Measurements from ENCODE around the gene GPR146. TPM values are rescaled to one million over a fixed set of nuclear protein-coding genes. Genes with fewer than 3 reads are reported as not detected.

Gene GPR146
- polyA plus RNA-seq, 1 experiment, result 0.69 TPM

GRCh38 chr7:1108264-1108920 is 64.0 kb downstream of the GPR146 start:
- H3K4me3 ChIP-seq (ENCODE audit: low read depth, low read length), result no peak overlapping the region
- no peak for TF ChIP-seq CTCF (IDR thresholded peaks at IDR 0.05; ENCODE audit: low read depth, low read length)
- H3K27ac ChIP-seq (ENCODE audit: low read depth, low read length), result no peak overlapping the region
- ChIA-PET CTCF (interaction anchor here (2.9 kb wide), 1 partner anchor 15 kb away, joined by 11 read pairs; no protein-coding TSS in a partner anchor), POLR2A (no interaction called here)
- DNase-seq (ENCODE audit: low read depth, low spot score), result no peak
- no peaks in the 10 kb centered on the region; the same call in 1 of the 2 replicates for H3K9me3 ChIP-seq (ENCODE audit: control insufficient read depth, insufficient read depth, low read length)
- H3K27me3 ChIP-seq (ENCODE audit: control insufficient read depth, insufficient read depth, low read length), result no peaks in the 10 kb centered on the region

Small RNA genes lying within 50 kb of the gene (small RNA-seq; reads per million reads assigned to genes)
- 265 reads per million, percentile 92 among the genes with 10 or more reads in this experiment for gene MIR339 (ENCODE audit: insufficient read length, low read depth)

Other genes with a start within 250 kb of the GPR146 start
- gene SUN1, start 212.1 kb upstream of the GPR146 start, polyA plus RNA-seq (2011; rRNA removed), result 140 and 159 TPM in 2 replicates
- 13.9 and 18.5 TPM in 2 replicates for gene GET4, start 168.0 kb upstream of the GPR146 start, polyA plus RNA-seq (2011; rRNA removed)
- 0.87 and 0.89 TPM in 2 replicates for gene ADAP1, start 89.9 kb upstream of the GPR146 start, polyA plus RNA-seq (2011; rRNA removed)
- 6.5 and 6.8 TPM in 2 replicates for gene COX19, start 69.0 kb upstream of the GPR146 start, polyA plus RNA-seq (2011; rRNA removed)
- gene CYP2W1, start 61.4 kb upstream of the GPR146 start, polyA plus RNA-seq (2011; rRNA removed), result not detected in 2 replicates
- gene GPER1, start 43.6 kb downstream of the GPR146 start, polyA plus RNA-seq (2011; rRNA removed), result 1.4 and 1.8 TPM in 2 replicates
- gene ZFAND2A, start 115.7 kb downstream of the GPR146 start, polyA plus RNA-seq (2011; rRNA removed), result 37.7 and 38.9 TPM in 2 replicates
- not detected in 2 replicates for gene UNCX, start 188.3 kb downstream of the GPR146 start, polyA plus RNA-seq (2011; rRNA removed)